NCI-H82 treated with DMSO at 0.1 percent for 48 hours (cell line): ENCODE measurements around the gene WARS2.

Experiments
- DNase-seq: peaks from one replicate; lab custom pipeline; 2025; ENCODE audit not compliant: unreplicated experiment; lab: John Stamatoyannopoulos, UW

Gene WARS2

GRCh38 chr1:118986555-118987467 is 153.6 kb downstream of the WARS2 start:
- DNase-seq = no peak

DNA sequence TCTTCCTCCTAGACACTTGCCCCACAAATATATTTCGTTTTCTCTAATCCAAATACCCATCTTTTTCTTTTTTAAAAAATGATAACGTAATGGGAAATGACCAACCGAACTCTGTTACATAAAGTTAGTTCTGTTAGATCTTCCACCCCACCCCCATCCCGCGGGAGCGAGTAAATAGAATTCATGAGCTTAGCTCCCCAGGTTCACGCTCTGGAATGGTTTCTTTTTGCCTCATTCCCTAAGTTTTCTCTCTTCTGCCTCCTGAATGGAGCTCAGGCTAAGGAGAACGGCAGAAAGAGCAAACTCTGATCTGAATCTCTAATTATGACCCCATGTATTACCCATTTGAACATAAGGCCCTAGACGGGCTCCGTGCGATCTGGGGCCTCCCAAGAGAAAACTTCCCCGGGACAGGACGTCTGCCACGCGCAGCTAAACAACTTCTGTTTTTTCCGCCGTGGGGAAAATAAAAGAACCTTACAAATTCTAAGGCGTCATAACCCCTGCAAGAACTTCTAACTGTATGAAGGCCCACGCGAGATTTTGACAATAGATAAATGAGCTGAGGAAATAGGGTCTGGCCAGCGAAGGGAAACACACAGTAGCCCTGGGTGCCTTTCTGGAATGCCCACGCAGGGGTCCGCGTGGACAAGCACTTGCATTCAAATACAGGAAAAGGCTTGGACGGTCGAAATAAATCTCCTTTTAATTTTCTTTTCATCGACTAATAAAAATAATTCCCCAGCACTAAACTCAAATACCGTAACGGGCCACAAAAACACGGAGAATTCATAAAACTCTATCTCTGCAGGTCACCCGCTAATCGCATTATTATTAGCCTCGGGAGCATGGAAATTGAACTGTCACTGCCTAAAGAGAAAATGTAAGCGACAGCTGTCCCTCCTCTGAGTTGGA is 154.6 kb downstream of the WARS2 start:
- DNase-seq = no peak

DNA sequence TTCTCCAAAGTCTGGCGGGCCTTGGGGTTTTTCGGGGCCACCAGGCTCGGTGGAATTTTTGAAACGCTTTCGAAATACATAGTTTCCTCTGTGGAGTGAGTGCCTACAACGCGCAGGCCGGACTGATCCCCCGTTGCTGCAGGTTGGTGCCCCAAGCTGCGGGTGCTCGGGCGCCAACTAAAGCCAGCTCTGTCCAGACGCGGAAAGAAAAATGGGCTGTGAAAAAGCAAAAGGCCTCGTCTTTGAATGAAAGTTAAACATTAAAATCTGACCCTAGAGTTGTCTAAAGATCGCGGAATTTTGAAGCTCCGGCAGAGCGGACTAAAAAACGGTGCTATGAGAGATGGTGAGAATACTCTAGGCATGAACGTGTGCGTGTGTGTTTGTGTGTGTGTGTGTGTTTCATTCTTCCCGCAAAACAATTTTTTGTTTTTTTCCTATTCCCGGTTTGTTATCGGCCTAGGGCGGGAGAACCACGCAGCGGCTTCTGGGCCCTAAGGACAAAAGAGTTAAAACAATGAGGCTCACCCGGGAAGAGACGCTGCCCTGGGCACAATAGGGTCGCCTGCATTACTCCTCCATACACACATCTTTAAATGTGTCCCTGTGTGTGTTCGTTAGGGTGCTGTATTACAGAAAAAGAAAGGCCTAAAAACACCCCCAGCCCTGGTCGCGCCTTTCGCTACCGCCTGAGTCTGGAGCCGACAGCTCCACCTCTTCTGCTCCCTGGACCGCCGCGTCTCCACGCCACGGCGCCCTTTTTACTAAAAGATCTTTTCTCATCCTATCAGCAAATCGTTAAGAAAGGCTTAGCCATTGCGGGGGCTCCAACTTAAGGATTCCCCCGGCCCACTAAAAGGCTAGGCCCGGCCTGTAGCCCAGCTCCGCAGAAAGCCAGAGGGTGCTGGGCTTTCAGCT is 155.5 kb downstream of the WARS2 start:
- no peak for DNase-seq

GRCh38 chr1:118984086-118984721 is 156.2 kb downstream of the WARS2 start:
- no peak for DNase-seq

GRCh38 chr1:118983558-118984041 is 156.9 kb downstream of the WARS2 start:
- no peak for DNase-seq

DNA sequence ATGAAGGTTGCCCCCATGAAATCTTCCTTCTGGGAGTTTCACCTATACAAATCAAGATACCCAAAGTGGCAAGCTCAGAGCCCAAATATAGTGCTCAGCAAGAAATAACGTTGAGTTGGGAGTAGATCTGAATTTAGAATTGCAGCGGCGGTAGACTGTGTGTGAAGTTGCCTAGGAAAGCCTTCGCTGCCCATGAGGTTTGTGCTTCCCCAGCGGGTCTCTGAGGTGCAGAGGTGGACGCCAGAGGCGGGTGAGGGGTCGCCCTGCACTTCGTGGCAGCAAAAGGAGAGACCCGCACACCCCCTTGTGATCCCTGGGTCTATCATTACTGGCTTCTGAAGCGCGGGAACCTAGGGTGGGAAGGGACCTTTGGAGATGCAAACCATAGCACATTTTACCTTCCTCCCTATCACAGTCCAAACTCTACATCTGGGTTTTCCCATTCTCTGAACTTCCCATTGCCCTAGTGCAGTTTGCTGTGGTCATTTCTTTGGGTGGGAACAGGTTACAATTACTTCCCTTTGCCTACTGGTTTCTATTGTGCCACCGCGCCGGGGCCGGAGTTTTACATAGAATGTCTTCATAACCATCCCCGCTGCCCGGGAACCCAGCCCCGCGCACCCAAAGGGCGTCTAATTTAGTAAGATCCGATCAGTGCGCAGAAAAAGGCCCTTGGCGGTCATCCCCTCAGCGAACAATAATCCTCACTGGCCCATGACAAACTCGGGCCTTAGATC is 157.5 kb downstream of the WARS2 start:
- no peak for DNase-seq

DNA sequence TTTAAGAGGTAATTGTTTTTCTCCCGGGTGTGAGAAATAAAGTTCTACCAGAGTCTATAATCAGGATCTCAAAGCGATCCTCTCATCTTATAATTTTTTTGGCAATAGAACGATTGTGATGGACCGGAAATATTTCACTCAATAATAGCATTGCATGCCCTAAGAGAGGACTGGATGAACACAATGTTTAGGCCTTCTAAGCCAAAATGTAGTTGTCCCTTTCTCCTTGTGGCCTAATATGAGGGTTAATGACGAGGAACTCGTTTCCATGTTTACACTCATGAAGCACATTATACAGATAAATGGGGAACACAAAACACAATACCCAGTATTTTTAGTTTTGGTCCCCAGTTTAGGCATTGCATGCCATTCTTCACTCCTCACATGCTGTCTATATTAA is 158.2 kb downstream of the WARS2 start:
- DNase-seq = no peak

- no peak for DNase-seq
Observed at GRCh38 chr1:118981436-118981835, 159.0 kb downstream of the WARS2 start.
